Spinal cord (tissue), 10 donors: ENCODE data around the gene KDM3A. TPM values are rescaled to one million over a fixed set of nuclear protein-coding genes. Genes with fewer than 3 reads are reported as not detected.

Source experiments
- DNase-seq, 6 donors: peaks; one replicate each; pipeline versions ENCODE4 v3.0.0 to v3.0.0-alpha.2; 2013 to 2015; ENCODE audit warnings: low spot score in 6 of 6, low read depth in 4 of 6
- H3K27ac ChIP-seq: one replicate; pipeline ENCODE4 v1.5.1; 2013; ENCODE audit warnings: low read depth, low read length, control low read depth
- H3K27me3 ChIP-seq: one replicate; pipeline ENCODE4 v1.6.1; 2013; ENCODE audit warnings: low read length; ENCODE audit not compliant: control insufficient read depth, insufficient read depth
- H3K36me3 ChIP-seq: one replicate; pipeline ENCODE4 v1.6.1; 2013; ENCODE audit warnings: low read length; ENCODE audit not compliant: control insufficient read depth, insufficient read depth
- H3K4me1 ChIP-seq: one replicate; pipeline ENCODE4 v1.6.1; 2013; ENCODE audit warnings: low read length; ENCODE audit not compliant: control insufficient read depth, insufficient read depth
- H3K4me3 ChIP-seq: one replicate; pipeline ENCODE4 v1.5.1; 2013; ENCODE audit warnings: low read depth, low read length, control low read depth
- H3K9me3 ChIP-seq: one replicate; pipeline ENCODE4 v1.6.1; 2013; ENCODE audit warnings: low read length; ENCODE audit not compliant: control insufficient read depth, insufficient read depth
- WGBS: methylation state at CpG from one replicate; pipeline ENCODE4 v1.1.5; 2013; ENCODE audit warnings: missing lambda C conversion rate; ENCODE audit not compliant: insufficient coverage; 5-methylcytosine and 5-hydroxymethylcytosine counted together
- polyA plus RNA-seq, 2 donors: library from polyadenylated mRNA; unstranded; fragments of 120-200 nt; gene quantifications; one replicate each; pipeline ENCODE4 v1.2.1, GENCODE V29; 2013; ENCODE audit not compliant: insufficient read length in 2 of 2
- total RNA-seq, 2 donors: library from RNA; depleted of rRNA in 1 of 2; stranded (reverse); fragments of 120-200 nt in 1 of 2; fragments of >200 nt in 1 of 2; gene quantifications; one replicate each; pipeline versions ENCODE4 v1.2.3 to v1.2.4, GENCODE V29; 2013 to 2014
- donor health status: healthy.

The KDM3A gene
- total and polyA plus RNA-seq, 4 donors = 45.9 to 58.0 (median 52.9) TPM

DNA sequence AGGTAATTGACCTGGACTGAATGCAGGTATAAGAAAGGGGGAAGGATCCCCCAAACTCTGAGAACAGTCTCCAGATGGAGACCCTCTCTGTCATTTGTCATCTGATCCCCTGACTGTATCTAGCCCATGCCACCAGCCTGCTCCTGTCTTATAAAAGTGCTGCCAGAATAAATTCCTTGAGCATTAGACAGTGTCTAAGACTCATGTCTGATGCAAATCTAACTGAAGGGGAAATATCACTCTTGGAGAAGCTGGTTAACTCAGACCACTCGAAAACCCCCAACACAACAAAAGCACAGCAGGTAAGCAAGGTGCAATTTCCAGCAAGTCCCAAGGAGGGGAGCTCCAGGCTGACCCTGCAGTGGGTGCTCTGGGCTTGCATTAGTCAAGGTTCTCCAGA lies 40.9 kb upstream of the KDM3A start:
- no peaks in the 10 kb centered on the region for H3K27me3 ChIP-seq
- no peak overlapping the region for H3K27ac ChIP-seq
- no peaks in the 10 kb centered on the region for H3K9me3 ChIP-seq
- WGBS = no CpG with 5 or more reads among the region's 1 CpG
- no peak overlapping the region for H3K4me3 ChIP-seq
- no peaks in the 10 kb centered on the region for H3K4me1 ChIP-seq
- DNase-seq = no peak
- H3K36me3 ChIP-seq = no peaks in the 10 kb centered on the region

DNA sequence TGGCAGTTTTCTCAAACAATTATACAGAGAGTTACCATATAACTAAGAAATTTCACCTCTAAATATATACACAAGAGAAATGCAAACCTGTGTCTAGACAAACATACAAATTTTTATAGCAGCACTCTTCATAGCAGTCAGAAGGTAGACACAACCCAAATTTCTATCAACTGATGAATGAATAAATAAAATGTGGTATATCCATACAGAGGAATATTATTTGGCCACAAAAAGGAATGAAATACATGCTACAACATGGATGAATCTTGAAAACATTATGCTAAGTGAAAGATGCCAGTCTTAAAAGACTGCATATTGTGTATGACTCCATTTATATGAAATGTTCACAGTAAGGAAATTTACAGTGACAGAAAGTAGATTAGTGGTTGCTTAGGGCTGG lies 30.6 kb upstream of the KDM3A start:
- no peak overlapping the region for H3K4me3 ChIP-seq
- H3K9me3 ChIP-seq = no peaks in the 10 kb centered on the region
- H3K27ac ChIP-seq = no peak overlapping the region
- DNase-seq = no peak
- H3K27me3 ChIP-seq = no peaks in the 10 kb centered on the region
- H3K4me1 ChIP-seq = peaks cover 3% of the 10 kb centered on the region
- no peaks in the 10 kb centered on the region for H3K36me3 ChIP-seq

DNA sequence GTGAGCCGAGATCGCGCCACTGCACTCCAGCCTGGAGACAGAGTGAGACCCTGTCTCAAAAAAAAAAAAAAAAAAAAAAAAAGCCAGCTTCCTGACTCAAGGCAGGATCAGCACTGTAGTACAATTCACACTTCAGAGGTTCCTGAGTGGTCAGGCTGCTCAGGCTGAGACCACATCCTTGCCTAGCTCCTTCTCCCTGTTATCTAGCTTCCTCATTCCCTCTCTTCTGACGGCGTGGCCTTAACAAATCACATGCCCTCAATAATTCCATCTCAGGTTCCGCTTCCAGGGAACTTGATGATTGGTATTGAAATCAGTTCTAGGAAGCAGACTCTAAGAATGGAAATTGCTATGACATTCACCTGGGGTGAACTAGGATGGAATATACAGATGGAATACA lies 29.8 kb upstream of the KDM3A start:
- H3K36me3 ChIP-seq = no peaks in the 10 kb centered on the region
- H3K9me3 ChIP-seq = no peaks in the 10 kb centered on the region
- no peak for DNase-seq
- H3K27ac ChIP-seq = no peak overlapping the region
- no peak overlapping the region for H3K4me3 ChIP-seq
- H3K27me3 ChIP-seq = no peaks in the 10 kb centered on the region
- no CpG with 5 or more reads among the region's 6 CpGs for WGBS
- peaks cover 3% of the 10 kb centered on the region for H3K4me1 ChIP-seq

DNA sequence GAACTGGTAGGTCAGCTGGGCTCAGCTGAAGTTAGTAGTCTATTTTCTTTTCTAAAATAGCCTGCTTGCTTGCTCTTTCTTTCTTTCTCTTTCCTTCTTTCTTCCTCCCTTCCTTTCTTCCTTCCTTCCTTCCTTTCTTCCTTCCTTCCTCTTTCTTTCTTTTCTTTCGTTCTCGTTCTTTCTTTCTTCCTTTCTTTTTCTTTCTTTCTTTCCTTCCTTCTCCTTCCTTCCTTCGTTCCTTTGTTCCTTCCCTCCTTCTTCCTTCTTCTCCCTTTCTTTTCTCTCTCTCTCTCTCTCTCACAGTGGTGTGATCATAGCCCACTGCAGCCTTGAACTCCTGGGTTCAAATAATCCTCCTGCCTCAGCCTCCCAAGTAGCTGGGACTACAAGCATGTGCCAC lies 29.2 kb upstream of the KDM3A start:
- Histone ChIP-seq H3K4me3 (no peak overlapping the region), H3K27me3 (no peaks in the 10 kb centered on the region), H3K27ac (no peak overlapping the region), H3K36me3 (no peaks in the 10 kb centered on the region), H3K4me1 (peaks cover 3% of the 10 kb centered on the region), H3K9me3 (no peaks in the 10 kb centered on the region)
- WGBS = 95% methylated on average over 3 of the region's 3 CpGs
- DNase-seq = no peak

DNA sequence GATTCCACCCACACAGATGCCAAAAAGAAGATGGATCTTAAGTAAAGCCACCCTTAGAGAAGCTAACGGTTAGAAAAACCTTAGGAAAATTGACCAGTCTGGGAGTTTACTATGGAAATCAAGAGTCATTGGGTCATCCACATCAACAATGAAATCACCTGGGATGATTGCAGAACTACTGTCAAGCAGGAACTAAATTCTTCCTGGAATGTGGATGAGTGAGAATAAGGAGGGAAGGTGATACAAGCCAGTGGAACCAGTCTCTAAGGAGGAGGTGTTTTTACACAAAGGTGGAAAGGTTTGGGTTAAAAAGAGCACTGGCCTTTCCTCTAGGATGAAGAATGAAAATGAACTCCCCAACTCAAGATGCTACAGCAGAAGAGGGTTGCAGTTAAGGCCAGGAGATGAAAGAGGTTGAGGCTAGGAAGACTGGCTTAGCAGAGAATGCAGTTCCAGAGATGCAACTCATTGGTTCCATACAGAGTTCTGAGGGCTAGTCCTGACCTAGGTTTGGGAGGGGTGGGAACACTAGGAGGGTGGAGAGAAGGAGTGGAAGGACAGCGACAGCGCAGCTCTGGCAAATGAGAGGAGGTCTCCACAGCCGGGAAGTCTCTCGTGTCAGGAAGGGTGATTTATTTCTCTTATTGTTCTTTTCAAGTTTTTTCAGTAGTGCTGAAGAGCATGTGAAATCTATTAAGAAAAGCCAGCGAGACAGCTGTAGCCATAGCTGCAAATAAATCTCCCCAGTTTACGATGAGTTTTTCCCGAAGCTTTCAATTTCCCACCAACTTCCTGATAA lies 27.7 kb upstream of the KDM3A start:
- DNase-seq = peak in 3 of 6 donors; percentile 4 to 32 (median 10)
- Histone ChIP-seq H3K36me3 (no peaks in the 10 kb centered on the region), H3K27me3 (no peaks in the 10 kb centered on the region), H3K4me3 (no peak overlapping the region), H3K4me1 (peaks cover 3% of the 10 kb centered on the region), H3K9me3 (no peaks in the 10 kb centered on the region), H3K27ac (no peak overlapping the region)
- WGBS = 8% methylated on average over 4 of the region's 8 CpGs

DNA sequence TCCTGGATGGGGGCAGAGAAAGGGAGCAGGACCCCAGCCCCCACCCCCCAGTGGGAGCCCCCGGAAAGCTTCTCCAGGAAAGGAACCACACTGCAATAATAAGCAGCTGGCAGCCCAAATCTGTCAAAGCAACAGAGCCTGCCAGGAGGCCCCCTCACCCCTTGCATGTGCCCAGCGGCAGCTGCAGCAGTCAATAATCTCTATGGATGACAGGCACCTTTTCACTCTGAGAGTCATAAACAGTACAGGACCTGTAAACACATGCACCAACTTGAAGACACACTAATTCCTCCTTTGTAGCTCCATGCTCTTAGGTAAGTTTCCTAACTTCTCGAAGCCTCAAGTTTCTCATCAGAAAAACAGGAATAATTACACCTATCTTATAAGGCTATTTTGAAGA lies 26.2 kb upstream of the KDM3A start:
- peaks cover 3% of the 10 kb centered on the region for H3K4me1 ChIP-seq
- no peaks in the 10 kb centered on the region for H3K27me3 ChIP-seq
- H3K9me3 ChIP-seq = no peaks in the 10 kb centered on the region
- H3K27ac ChIP-seq = no peak overlapping the region
- peak in 2 of 6 donors; percentile 19 to 34 for DNase-seq
- WGBS = 45% methylated on average over 1 of the region's 3 CpGs
- no peak overlapping the region for H3K4me3 ChIP-seq
- H3K36me3 ChIP-seq = no peaks in the 10 kb centered on the region

DNA sequence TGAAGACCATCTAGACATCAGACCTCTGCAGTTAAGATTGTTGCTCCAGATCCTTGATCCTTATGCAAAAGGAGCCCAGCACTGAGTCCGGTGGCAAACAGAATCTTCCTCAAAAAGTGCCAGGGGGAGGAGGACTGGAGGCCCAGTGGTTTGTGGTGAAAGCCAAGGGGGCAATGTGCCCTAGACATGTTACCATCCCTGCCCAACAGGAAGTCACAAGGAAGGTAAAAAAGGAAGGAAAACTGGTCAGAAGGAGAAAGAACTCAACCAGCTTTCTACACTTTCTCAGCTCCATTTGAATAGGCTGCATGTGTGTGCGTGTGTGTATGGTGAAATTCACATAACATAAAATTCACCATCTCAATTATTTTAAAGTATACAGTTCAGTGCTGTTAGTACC lies 25.0 kb upstream of the KDM3A start:
- no peak for DNase-seq
- H3K36me3 ChIP-seq = no peaks in the 10 kb centered on the region
- H3K9me3 ChIP-seq = no peaks in the 10 kb centered on the region

DNA sequence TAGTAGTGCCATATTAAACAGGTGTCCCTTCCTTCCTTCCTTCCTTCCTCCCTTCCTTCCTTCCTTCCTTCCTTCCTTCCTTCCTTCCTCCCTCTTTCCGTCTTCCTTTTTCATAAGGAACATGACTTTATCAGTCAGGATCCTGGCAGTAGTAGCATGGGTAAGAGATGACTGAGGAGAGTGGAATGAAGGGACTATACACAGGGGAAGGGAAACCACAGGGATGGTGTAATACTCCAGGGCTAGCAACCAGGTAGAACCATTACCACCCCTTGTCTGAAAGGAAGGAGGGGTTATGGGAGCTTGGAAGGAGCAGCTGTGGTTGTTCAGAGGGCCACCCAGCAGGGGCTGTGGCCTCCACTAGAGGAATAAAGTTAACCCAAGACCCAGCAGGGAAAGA lies 23.2 kb upstream of the KDM3A start:
- Histone ChIP-seq H3K4me3 (no peak overlapping the region), H3K9me3 (peaks cover 1% of the 10 kb centered on the region), H3K36me3 (no peaks in the 10 kb centered on the region), H3K4me1 (peaks cover 3% of the 10 kb centered on the region), H3K27ac (no peak overlapping the region), H3K27me3 (no peaks in the 10 kb centered on the region)
- DNase-seq = no peak
- WGBS = no CpG with 5 or more reads among the region's 1 CpG

More for the DNA sequence above, 25.0 kb upstream of the KDM3A start:
- WGBS = 100% methylated on average over 1 of the region's 2 CpGs
- no peak overlapping the region for H3K4me3 ChIP-seq
- peaks cover 3% of the 10 kb centered on the region for H3K4me1 ChIP-seq
- H3K27me3 ChIP-seq = no peaks in the 10 kb centered on the region
- H3K27ac ChIP-seq = no peak overlapping the region

DNA sequence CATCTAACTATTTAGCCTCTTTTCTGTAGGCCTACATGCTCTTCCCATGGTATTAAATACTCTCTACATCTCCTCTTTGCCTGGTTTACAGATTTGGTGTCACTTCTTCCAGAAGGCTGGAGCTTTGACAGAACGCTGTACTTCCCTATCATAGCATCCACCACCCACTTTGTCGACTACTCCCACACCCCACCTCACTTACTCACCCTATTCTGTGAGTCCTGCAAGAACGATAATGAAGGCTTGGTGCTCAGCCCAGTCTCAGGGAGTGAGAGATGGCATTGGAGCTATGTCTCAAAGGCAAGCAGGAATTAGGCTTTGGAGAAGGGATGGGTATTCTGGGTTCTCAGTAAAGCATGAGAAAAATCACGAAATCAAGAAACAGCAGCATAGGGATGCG lies 20.3 kb upstream of the KDM3A start:
- DNase-seq = no peak
- H3K4me1 ChIP-seq = no peaks in the 10 kb centered on the region
- no peaks in the 10 kb centered on the region for H3K27me3 ChIP-seq
- no peak overlapping the region for H3K4me3 ChIP-seq
- WGBS = 100% methylated on average over 3 of the region's 5 CpGs
- no peaks in the 10 kb centered on the region for H3K36me3 ChIP-seq
- no peak overlapping the region for H3K27ac ChIP-seq
- peaks cover 1% of the 10 kb centered on the region for H3K9me3 ChIP-seq

DNA sequence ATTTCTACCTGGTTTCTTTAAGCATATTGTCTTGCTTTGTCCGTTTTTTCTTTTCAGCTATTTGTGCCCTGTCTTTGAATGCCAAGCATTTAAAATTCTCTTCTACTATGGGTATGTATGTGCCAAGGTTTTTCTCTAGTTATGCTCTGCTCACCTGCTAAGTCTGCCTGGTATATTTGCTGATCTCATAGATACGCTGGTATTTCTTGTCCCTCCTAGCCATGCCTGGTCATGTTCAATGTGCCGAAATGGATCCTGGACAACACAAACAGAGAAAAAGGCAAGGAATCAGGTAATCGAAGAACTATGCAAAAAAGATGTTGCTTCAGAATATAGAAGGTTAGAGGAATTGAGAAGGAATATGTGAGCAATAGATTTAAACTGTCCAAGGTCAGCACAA lies 14.9 kb upstream of the KDM3A start:
- DNase-seq = no peak
- Histone ChIP-seq H3K4me3 (no peak overlapping the region), H3K36me3 (no peaks in the 10 kb centered on the region), H3K4me1 (no peaks in the 10 kb centered on the region), H3K27ac (no peak overlapping the region), H3K9me3 (peaks cover 1% of the 10 kb centered on the region), H3K27me3 (no peaks in the 10 kb centered on the region)
- 89% methylated on average over 3 of the region's 4 CpGs for WGBS
